HEK293T (cell line): ENCODE measurements around the gene CPAMD8.
A peak's percentile ranks its signal among the peaks of the same experiment; 100 is the strongest.
"Not testable (repeated sequence)": the region's sequence is repeated elsewhere in the genome, so short reads cannot be mapped to it uniquely, and the experiment has no call there.

ENCODE experiments used
- CTCF ChIA-PET: fragments of 350-600 bp; formaldehyde crosslinking; extraction: SDS; loops from one replicate; lab custom pipeline; 2021; ENCODE audit warnings: antibody characterized with exemption, inconsistent platforms; lab: Yijun Ruan, JAX
- POLR2A ChIA-PET: fragments of 350-600 bp; formaldehyde crosslinking; extraction: SDS; loops from one replicate; lab custom pipeline; 2020; ENCODE audit warnings: antibody characterized with exemption, inconsistent platforms; lab: Yijun Ruan, JAX
- DNase-seq: peaks from one replicate; pipeline ENCODE4 v3.0.0; 2012; ENCODE audit warnings: mixed read lengths; ENCODE audit errors: extremely low spot score
- ARNT ChIP-seq: fragments of 450-650 bp; IDR thresholded peaks from 2 replicates; pipeline ENCODE4 v1.6.1; 2017; ENCODE audit warnings: mild to moderate bottlenecking
- BHLHE40 ChIP-seq: fragments of 450-650 bp; IDR thresholded peaks from 2 replicates; pipeline ENCODE4 v1.6.1; 2016; ENCODE audit warnings: mild to moderate bottlenecking, moderate library complexity, borderline replicate concordance
- CTBP1 ChIP-seq: fragments of 450-650 bp; IDR thresholded peaks from 2 replicates; pipeline ENCODE4 v1.6.1; 2016; ENCODE audit warnings: borderline replicate concordance
- ELF4 ChIP-seq: fragments of 450-650 bp; IDR thresholded peaks from 2 replicates; pipeline ENCODE4 v1.6.1; 2017; ENCODE audit warnings: antibody characterized with exemption
- FOXA1 ChIP-seq: fragments of 450-650 bp; IDR thresholded peaks from 2 replicates; pipeline ENCODE4 v1.6.1; 2016; ENCODE audit warnings: mild to moderate bottlenecking
- FOXK2 ChIP-seq: fragments of 450-650 bp; IDR thresholded peaks from 2 replicates; pipeline ENCODE4 v1.6.1; 2016; ENCODE audit warnings: mild to moderate bottlenecking
- FOXM1 ChIP-seq: fragments of 450-650 bp; IDR thresholded peaks from 2 replicates; pipeline ENCODE4 v1.6.1; 2017; ENCODE audit warnings: mild to moderate bottlenecking, borderline replicate concordance
- HDGF ChIP-seq: fragments of 450-650 bp; IDR thresholded peaks from 2 replicates; pipeline ENCODE4 v1.6.1; 2017; ENCODE audit warnings: antibody characterized with exemption, borderline replicate concordance
- L3MBTL2 ChIP-seq: fragments of 450-650 bp; conservative IDR thresholded peaks from 2 replicates; pipeline ENCODE4 v1.6.1; 2016; ENCODE audit warnings: mild to moderate bottlenecking
- LEF1 ChIP-seq: fragments of 450-650 bp; IDR thresholded peaks from 2 replicates; pipeline ENCODE4 v1.6.1; 2017; ENCODE audit warnings: mild to moderate bottlenecking, borderline replicate concordance
- NFRKB ChIP-seq: fragments of 450-650 bp; IDR thresholded peaks from 2 replicates; pipeline ENCODE4 v1.6.1; 2016; ENCODE audit warnings: mild to moderate bottlenecking, moderate library complexity
- PKNOX1 ChIP-seq: fragments of 450-650 bp; IDR thresholded peaks from 2 replicates; pipeline ENCODE4 v1.6.1; 2016
- SP1 ChIP-seq: fragments of 450-650 bp; IDR thresholded peaks from 2 replicates; pipeline ENCODE4 v1.6.1; 2017
- SUZ12 ChIP-seq: fragments of 450-650 bp; IDR thresholded peaks from 2 replicates; pipeline ENCODE4 v1.6.1; 2016; ENCODE audit warnings: mild to moderate bottlenecking
- TARDBP ChIP-seq: fragments of 450-650 bp; IDR thresholded peaks from 2 replicates; pipeline ENCODE4 v1.6.1; 2016
- ZNF384 ChIP-seq: fragments of 450-650 bp; IDR thresholded peaks from 2 replicates; pipeline ENCODE4 v1.6.1; 2016

Gene CPAMD8

GRCh38 chr19:16978156-16978555, 48.5 kb downstream of the CPAMD8 start:
- TF ChIP-seq FOXA1 (no peak), SP1 (no peak), CTBP1 (no peak), FOXK2 (no peak), ELF4 (no peak), TARDBP (no peak), BHLHE40 (no peak), ARNT (no peak)
- ChIA-PET POLR2A (no interaction called here), CTCF (no interaction called here)
- no peak for DNase-seq

- TF ChIP-seq HDGF (no peak), L3MBTL2 (no peak), SUZ12 (no peak), FOXM1 (no peak), FOXK2 (no peak), TARDBP (no peak), LEF1 (no peak), PKNOX1 (no peak), ARNT (no peak), NFRKB (no peak), SP1 (no peak), ELF4 (no peak), CTBP1 (no peak), FOXA1 (no peak), BHLHE40 (no peak), ZNF384 (no peak)
- ChIA-PET POLR2A (no interaction called here), CTCF (no interaction called here)
- DNase-seq, result no peak
Measured at GRCh38 chr19:16977306-16977705, 49.3 kb downstream of the CPAMD8 start.

GRCh38 chr19:16976446-16976845, 50.2 kb downstream of the CPAMD8 start:
- no peak for DNase-seq
- POLR2A ChIA-PET, result no interaction called here
- CTCF ChIA-PET, result no interaction called here
- TF ChIP-seq PKNOX1 (no peak), L3MBTL2 (no peak), TARDBP (no peak), FOXM1 (no peak), FOXA1 (no peak)

GRCh38 chr19:16970821-16971220, 55.8 kb downstream of the CPAMD8 start:
- TF ChIP-seq TARDBP (no peak), SP1 (no peak), HDGF (no peak), ZNF384 (no peak), CTBP1 (no peak), ARNT (no peak), FOXK2 (no peak), FOXM1 (no peak), NFRKB (no peak), PKNOX1 (no peak), SUZ12 (no peak), LEF1 (no peak)
- ChIA-PET CTCF (no interaction called here), POLR2A (no interaction called here)
- DNase-seq, result no peak

- TF ChIP-seq FOXK2 (no peak), ELF4 (no peak), FOXA1 (no peak), SP1 (no peak), FOXM1 (no peak), TARDBP (no peak), SUZ12 (no peak)
- DNase-seq, result no peak
- CTCF ChIA-PET, result no interaction called here
- POLR2A ChIA-PET, result no interaction called here
Measured at GRCh38 chr19:16969135-16969534, 57.5 kb downstream of the CPAMD8 start.

GRCh38 chr19:16960996-16961822, 65.4 kb downstream of the CPAMD8 start:
- DNase-seq, result not testable (repeated sequence)
- CTCF ChIA-PET, result interaction anchor here (0.6 to 1.5 kb wide), 2 partner anchors 10 to 91 kb away, joined by 3 read pairs; no protein-coding TSS in a partner anchor

GRCh38 chr19:16958277-16958676, 68.3 kb downstream of the CPAMD8 start:
- POLR2A ChIA-PET, CTCF ChIA-PET: not testable (repeated sequence)

More at GRCh38 chr19:16960996-16961822, 65.4 kb downstream of the CPAMD8 start:
- TF ChIP-seq PKNOX1, result peak; percentile 46; the same call in 1 of the 2 replicates
- POLR2A ChIA-PET, result not testable (repeated sequence)

More at GRCh38 chr19:16958277-16958676, 68.3 kb downstream of the CPAMD8 start:
- not testable (repeated sequence) for DNase-seq
